GM19238 (cell line): ENCODE measurements around the gene PHF1.

Source experiments
- DNase-seq: peaks from one replicate; pipeline ENCODE4 v3.0.0; 2011; ENCODE audit warnings: low spot score; ENCODE audit not compliant: insufficient read length

PHF1 gene

GRCh38 chr6:33453393-33454008 lies 42.7 kb downstream of the PHF1 start:
- DNase-seq = no peak

GRCh38 chr6:33454009-33454946 lies 43.5 kb downstream of the PHF1 start, which contains the start of gene ZBTB9:
ZBTB9 (plus strand) TSS chr6:33454576; CDS start chr6:33455101, 525 bp downstream.
- peak; percentile 99 for DNase-seq

- DNase-seq = no peak
These were observed 44.2 kb downstream of the PHF1 start for GRCh38 chr6:33455051-33455450.

DNA sequence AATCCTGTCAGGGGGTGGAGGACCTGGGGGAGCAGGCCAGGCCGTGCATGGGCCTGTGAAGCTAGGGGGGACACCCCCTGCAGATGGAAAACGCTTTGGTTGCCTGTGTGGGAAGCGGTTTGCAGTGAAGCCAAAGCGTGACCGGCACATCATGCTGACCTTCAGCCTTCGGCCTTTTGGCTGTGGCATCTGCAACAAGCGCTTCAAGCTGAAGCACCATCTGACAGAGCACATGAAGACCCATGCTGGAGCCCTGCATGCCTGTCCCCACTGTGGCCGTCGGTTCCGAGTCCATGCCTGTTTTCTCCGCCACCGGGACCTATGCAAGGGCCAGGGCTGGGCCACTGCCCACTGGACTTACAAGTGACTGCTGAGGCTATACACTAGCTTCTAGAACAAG lies 45.3 kb downstream of the PHF1 start:
- no peak for DNase-seq

DNA sequence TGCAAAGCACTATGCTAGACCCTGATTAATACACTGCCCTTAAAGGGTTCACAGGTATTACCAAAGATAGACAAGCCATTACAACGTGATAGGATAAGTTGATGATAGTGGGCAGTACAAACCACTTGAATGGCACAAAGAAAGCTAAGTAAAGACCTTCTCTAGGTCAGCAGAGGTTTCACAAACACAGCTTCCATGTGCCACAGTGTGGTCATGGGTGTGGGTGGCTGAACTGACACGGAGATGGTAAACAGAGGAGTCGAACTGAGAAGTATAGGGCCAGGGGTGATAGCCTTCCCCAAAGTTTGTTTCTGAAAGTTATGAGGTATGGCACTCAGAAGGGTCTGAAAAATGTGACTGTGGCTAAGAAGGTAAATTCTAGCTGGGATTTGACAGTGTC lies 47.9 kb downstream of the PHF1 start:
- no peak for DNase-seq

DNA sequence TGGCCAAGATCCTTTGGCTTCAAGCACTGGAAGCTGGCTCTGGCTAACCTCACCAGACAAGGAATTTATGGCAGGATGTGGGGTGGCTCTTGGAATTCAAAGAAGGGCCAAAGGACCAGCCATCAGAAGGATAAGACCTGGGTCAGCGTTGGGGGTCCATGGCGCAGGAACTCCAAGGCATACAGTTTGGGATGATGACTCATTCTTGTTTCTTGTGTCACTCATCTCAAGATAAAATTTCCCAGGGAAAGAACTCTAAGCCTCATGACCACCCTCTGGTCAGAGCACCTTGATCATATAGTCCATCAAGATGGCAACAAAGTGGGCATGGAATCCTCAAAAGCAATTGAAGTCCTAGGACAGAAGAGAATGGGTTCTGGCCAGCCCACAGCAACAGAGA lies 48.4 kb downstream of the PHF1 start:
- no peak for DNase-seq
